HG03108 (cell line): ENCODE results near the gene DAPK1.

Source experiments
- ATAC-seq: cut with Tn5 transposase; IDR thresholded peaks from one replicate; pipeline ENCODE4 v1.9.1; 2021; ENCODE audit warnings: moderate library complexity; ENCODE audit not compliant: unreplicated experiment

Gene DAPK1

GRCh38 chr9:87497604-87498045 is at the start of gene DAPK1:
TSS of gene DAPK1 (plus strand) at chr9:87497867. CDS start at chr9:87499078, 1,211 bp downstream.
- peak; percentile 30 for ATAC-seq

- ATAC-seq, result no peak
These were observed 46.5 kb upstream of the DAPK1 start for GRCh38 chr9:87451149-87451548.

GRCh38 chr9:87455407-87455806 is 42.3 kb upstream of the DAPK1 start:
- ATAC-seq, result no peak

- no peak for ATAC-seq
These were observed 36.4 kb upstream of the DAPK1 start for GRCh38 chr9:87461256-87461655.

- ATAC-seq, result peak; percentile 70
These were observed 33.3 kb upstream of the DAPK1 start for GRCh38 chr9:87464110-87464991.

GRCh38 chr9:87464992-87465378 is 32.7 kb upstream of the DAPK1 start:
- no peak for ATAC-seq

GRCh38 chr9:87465816-87466215 is 31.9 kb upstream of the DAPK1 start:
- ATAC-seq, result no peak

GRCh38 chr9:87467187-87467586 is 30.5 kb upstream of the DAPK1 start:
- no peak for ATAC-seq

GRCh38 chr9:87469793-87470465 is 27.7 kb upstream of the DAPK1 start:
- ATAC-seq, result no peak

- no peak for ATAC-seq
These were observed 25.9 kb upstream of the DAPK1 start for GRCh38 chr9:87471746-87472145.

- no peak for ATAC-seq
These were observed 22.2 kb upstream of the DAPK1 start for GRCh38 chr9:87475463-87475862.

GRCh38 chr9:87478226-87478992 is 19.3 kb upstream of the DAPK1 start:
- ATAC-seq, result no peak

- peak; percentile 89 for ATAC-seq
These were observed 17.9 kb upstream of the DAPK1 start for GRCh38 chr9:87479801-87480201.

- ATAC-seq, result no peak
These were observed 15.5 kb upstream of the DAPK1 start for GRCh38 chr9:87481890-87482855.

- ATAC-seq, result no peak
These were observed 7.4 kb upstream of the DAPK1 start for GRCh38 chr9:87490225-87490624.

- ATAC-seq, result no peak
These were observed 6.8 kb upstream of the DAPK1 start for GRCh38 chr9:87490907-87491306.

- no peak for ATAC-seq
These were observed 6.1 kb upstream of the DAPK1 start for GRCh38 chr9:87491523-87491922.

- ATAC-seq, result no peak
These were observed 5.0 kb upstream of the DAPK1 start for GRCh38 chr9:87492642-87493041.

- ATAC-seq, result no peak
These were observed 2.6 kb upstream of the DAPK1 start for GRCh38 chr9:87494970-87495471.

- no peak for ATAC-seq
These were observed 525 bp upstream of the DAPK1 start for GRCh38 chr9:87497080-87497603.
